Ovary (tissue), 9 donors: ENCODE measurements around the gene ACP6. TPM values are rescaled to one million over a fixed set of nuclear protein-coding genes. Genes with fewer than 3 reads are reported as not detected.

ENCODE experiments used
- DNase-seq, 5 donors: peaks; one replicate each; pipeline ENCODE4 v3.0.0-alpha.2; 2019 to 2020
- H3K27ac ChIP-seq, 2 donors: fragments of 200-600 bp; one replicate each; pipeline versions ENCODE4 v1.5.1 to v1.8.0; 2019 to 2022
- H3K27me3 ChIP-seq: fragments of 200-600 bp; one replicate; pipeline ENCODE4 v1.8.0; 2022
- H3K36me3 ChIP-seq: fragments of 200-600 bp; sonication (generic); one replicate; pipeline ENCODE4 v1.5.1; 2019
- H3K4me1 ChIP-seq: one replicate; pipeline ENCODE4 v1.8.1; 2013; ENCODE audit warnings: mild to moderate bottlenecking, moderate library complexity; ENCODE audit not compliant: insufficient read depth
- H3K4me3 ChIP-seq: fragments of 200-600 bp; sonication (generic); one replicate; pipeline ENCODE4 v1.5.1; 2017
- H3K9me3 ChIP-seq, 2 donors: fragments of 200-600 bp in 1 of 2; sonication (generic) in 1 of 2; one replicate each; pipeline versions ENCODE4 v1.5.1 to v1.8.1; 2013 to 2019; ENCODE audit warnings: mild to moderate bottlenecking in 1 of 2, moderate library complexity in 1 of 2
- EP300 ChIP-seq: sonication (generic); formaldehyde crosslinking; IDR thresholded peaks from one replicate; pipeline ENCODE4 v1.6.1; 2017; ENCODE audit warnings: antibody characterized with exemption
- POLR2A ChIP-seq: fragments of 450-650 bp; IDR thresholded peaks from one replicate; pipeline ENCODE4 v1.6.1; 2017; ENCODE audit warnings: antibody characterized with exemption, mild to moderate bottlenecking, moderate library complexity
- WGBS, 3 donors: extraction: QIAGEN DNeasy Blood & Tissue Kit in 1 of 3; methylation state at CpG; one replicate each; pipeline versions ENCODE4 v1.1.5 to v1.1.7; 2013 to 2017; 5-methylcytosine and 5-hydroxymethylcytosine counted together
- intact Hi-C, 4 donors: fragments of 100-400 bp; cut with DNase I; formaldehyde crosslinking; loops; one replicate each; pipeline versions ENCODE4 v1.11.0 to v1.15.1; 2022 to 2023
- polyA plus RNA-seq, 2 donors: library from polyadenylated mRNA; stranded (reverse); fragments of 200-250 nt in 1 of 2; fragments of 350-450 nt in 1 of 2; fragmentation: Illumina TruSeq in 1 of 2; extraction: RNeasy Lipid Tissue Mini Kit (QIAGEN cat#74804) in 1 of 2; gene quantifications; one replicate each; pipeline ENCODE4 v1.2.3, GENCODE V29; 2013 to 2014
- total RNA-seq, 7 donors: library from RNA; depleted of rRNA in 2 of 7; stranded (reverse); fragments of >200 nt in 2 of 7; fragmentation: NEBNext Ultra II Directional in 3 of 7; extraction: Animal tissue kit (Norgen Biotek cat#: 25700) in 3 of 7; gene quantifications; one replicate each; pipeline versions ENCODE4 v1.1.0 to v1.2.4, GENCODE V29; 2016 to 2023
- TF ChIP-seq, protein P1 (sequence below), 3 donors: fragments of 450-650 bp in 2 of 3; fragments of 200-600 bp in 1 of 3; IDR thresholded peaks; one replicate each; pipeline versions ENCODE4 v1.5.1 to v1.8.0; 2016 to 2022; ENCODE audit warnings: antibody characterized with exemption in 3 of 3, mild to moderate bottlenecking in 1 of 3
- donor health status: DM: no; HTN: no; CAD: no; lungs with moderate emphysema.
- donor health status: DM: no; HTN: no; CAD: no.
- donor health status: Bipolar disorder and iron deficiency.
- donor health status: DM: yes; HTN: yes; CAD: no.
- donor health status: DM: no; HTN: no; CAD: no.
- donor health status: DM: yes; HTN: yes; CAD: no.

The ACP6 gene
- total and polyA plus RNA-seq, 9 donors, result 8.0 to 28.1 (median 17.8) TPM

GRCh38 chr1:147628441-147628840 is 41.9 kb downstream of the ACP6 start:
- intact Hi-C loops, result loop anchor here in 3 of 4 donors (5.0 kb wide), 1 partner anchor 131 kb away; no protein-coding TSS in a partner anchor
- Histone ChIP-seq H3K36me3 (no peaks in the 10 kb centered on the region), H3K4me1 (peaks cover 4% of the 10 kb centered on the region), H3K27me3 (no peaks in the 10 kb centered on the region), H3K9me3 (no peaks in the 10 kb centered on the region), H3K4me3 (no peak overlapping the region), H3K27ac (no peak overlapping the region)
- WGBS, 3 donors, result 91 to 93% (median 91%) methylated on average over 5 of the region's 5 CpGs
- TF ChIP-seq, protein P1, sequence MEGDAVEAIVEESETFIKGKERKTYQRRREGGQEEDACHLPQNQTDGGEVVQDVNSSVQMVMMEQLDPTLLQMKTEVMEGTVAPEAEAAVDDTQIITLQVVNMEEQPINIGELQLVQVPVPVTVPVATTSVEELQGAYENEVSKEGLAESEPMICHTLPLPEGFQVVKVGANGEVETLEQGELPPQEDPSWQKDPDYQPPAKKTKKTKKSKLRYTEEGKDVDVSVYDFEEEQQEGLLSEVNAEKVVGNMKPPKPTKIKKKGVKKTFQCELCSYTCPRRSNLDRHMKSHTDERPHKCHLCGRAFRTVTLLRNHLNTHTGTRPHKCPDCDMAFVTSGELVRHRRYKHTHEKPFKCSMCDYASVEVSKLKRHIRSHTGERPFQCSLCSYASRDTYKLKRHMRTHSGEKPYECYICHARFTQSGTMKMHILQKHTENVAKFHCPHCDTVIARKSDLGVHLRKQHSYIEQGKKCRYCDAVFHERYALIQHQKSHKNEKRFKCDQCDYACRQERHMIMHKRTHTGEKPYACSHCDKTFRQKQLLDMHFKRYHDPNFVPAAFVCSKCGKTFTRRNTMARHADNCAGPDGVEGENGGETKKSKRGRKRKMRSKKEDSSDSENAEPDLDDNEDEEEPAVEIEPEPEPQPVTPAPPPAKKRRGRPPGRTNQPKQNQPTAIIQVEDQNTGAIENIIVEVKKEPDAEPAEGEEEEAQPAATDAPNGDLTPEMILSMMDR (IDR thresholded peaks at IDR 0.05), result no peak
- no peak for TF ChIP-seq EP300
- TF ChIP-seq POLR2A, result no peak
- DNase-seq, result no peak

DNA sequence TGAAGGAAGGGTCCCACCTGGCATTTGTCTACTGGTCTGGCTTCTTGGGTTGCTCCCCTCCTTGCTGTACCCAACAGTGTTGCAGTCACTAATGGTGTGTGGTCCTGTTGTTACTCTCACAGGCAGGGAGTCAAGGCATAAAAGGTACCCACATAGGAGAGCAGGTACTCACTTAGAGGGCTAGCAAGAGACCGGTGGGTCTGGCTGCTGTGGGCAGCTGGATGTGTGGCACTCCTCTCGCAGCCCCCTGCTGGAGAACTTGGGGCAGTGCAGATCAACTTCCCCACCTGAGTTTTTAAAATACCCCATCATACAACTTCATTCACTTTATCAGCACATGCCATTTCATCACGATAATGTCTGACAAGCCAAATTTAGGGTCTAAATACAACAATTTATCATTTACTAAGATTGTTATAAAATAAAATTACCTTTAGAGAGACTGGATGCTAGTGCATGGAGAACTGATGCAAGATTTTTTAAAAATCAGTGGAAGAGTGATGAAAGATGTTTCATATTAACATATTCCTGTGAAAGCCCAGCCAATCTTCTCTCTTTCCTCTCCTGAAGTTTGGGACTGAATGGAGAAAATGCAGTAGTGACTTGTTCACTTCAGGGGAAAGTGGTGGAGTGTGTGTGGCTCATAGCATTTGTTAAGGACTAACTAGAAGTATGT is 42.8 kb downstream of the ACP6 start:
- Histone ChIP-seq H3K9me3 (no peaks in the 10 kb centered on the region), H3K4me1 (peaks cover 4% of the 10 kb centered on the region), H3K4me3 (no peak overlapping the region), H3K36me3 (no peaks in the 10 kb centered on the region), H3K27ac (no peak overlapping the region), H3K27me3 (no peaks in the 10 kb centered on the region)
- 20 to 30% (median 28%) methylated on average over 3 of the region's 3 CpGs for WGBS, 3 donors
- intact Hi-C loops, result loop anchor here (2.0 to 5.0 kb wide), 2 partner anchors 130 to 133 kb away; no protein-coding TSS in a partner anchor
- peak; percentile 45 to 59 (median 48) for DNase-seq
- TF ChIP-seq EP300, result no peak
- TF ChIP-seq, protein P1 (IDR thresholded peaks at IDR 0.05), result peak; percentile 69 to 79 (median 74)
- no peak for TF ChIP-seq POLR2A

DNA sequence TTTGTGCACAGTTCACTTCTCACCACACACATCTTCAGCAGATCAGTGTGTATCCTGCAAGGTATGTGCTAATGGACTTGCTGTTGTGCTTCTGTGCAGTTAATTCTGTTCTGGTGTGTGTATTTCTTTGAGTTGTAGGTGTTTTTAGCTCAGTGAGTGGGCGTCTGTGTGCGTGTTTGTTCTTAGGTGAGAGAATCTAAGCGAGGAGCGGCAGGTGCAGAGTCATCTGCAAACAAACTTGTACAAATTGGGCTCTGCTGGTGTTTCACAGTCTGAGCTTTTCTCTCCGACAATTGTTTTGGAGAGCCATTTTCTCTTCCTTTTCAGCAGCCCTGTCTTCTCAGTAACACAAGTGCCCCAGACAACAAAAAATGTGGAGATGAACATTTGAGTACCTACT is 43.6 kb downstream of the ACP6 start:
- Histone ChIP-seq H3K27me3 (no peaks in the 10 kb centered on the region), H3K4me1 (peaks cover 4% of the 10 kb centered on the region), H3K36me3 (no peaks in the 10 kb centered on the region), H3K27ac (no peak overlapping the region), H3K4me3 (no peak overlapping the region), H3K9me3 (no peaks in the 10 kb centered on the region)
- intact Hi-C loops, result loop anchor here (2.0 to 5.0 kb wide), 2 partner anchors 129 to 132 kb away; no protein-coding TSS in a partner anchor
- TF ChIP-seq POLR2A (no peak), EP300 (no peak)
- TF ChIP-seq, protein P1 (IDR thresholded peaks at IDR 0.05), result no peak
- WGBS, 3 donors, result 92 to 96% (median 94%) methylated on average over 5 of the region's 5 CpGs
- DNase-seq, result no peak

GRCh38 chr1:147626291-147626690 is 44.0 kb downstream of the ACP6 start:
- H3K36me3 ChIP-seq, result no peaks in the 10 kb centered on the region
- no peak overlapping the region for H3K4me3 ChIP-seq
- H3K27ac ChIP-seq, result no peak overlapping the region
- intact Hi-C loops, result loop anchor here (2.0 to 5.0 kb wide), 2 partner anchors 129 to 131 kb away; no protein-coding TSS in a partner anchor
- TF ChIP-seq, protein P1 (IDR thresholded peaks at IDR 0.05), result no peak
- TF ChIP-seq EP300, result no peak
- no peak for TF ChIP-seq POLR2A
- no peaks in the 10 kb centered on the region for H3K27me3 ChIP-seq
- WGBS, 3 donors, result 85 to 97% (median 89%) methylated on average over 2 of the region's 2 CpGs
- DNase-seq, result no peak
- peaks cover 4% of the 10 kb centered on the region for H3K4me1 ChIP-seq
- no peaks in the 10 kb centered on the region for H3K9me3 ChIP-seq
